WTC11 (cell line): Measurements from ENCODE around the gene FOXL2.

Experiments used
- ATF3 ChIP-seq: sonication (generic); formaldehyde crosslinking; conservative IDR thresholded peaks from 2 replicates; pipeline ENCODE4 v1.8.1; 2022; ENCODE audit warnings: mild to moderate bottlenecking, missing genetic modification reagents
- CREB1 ChIP-seq: sonication (generic); formaldehyde crosslinking; IDR thresholded peaks from 2 replicates; pipeline ENCODE4 v1.8.0; 2023; ENCODE audit warnings: mild to moderate bottlenecking, missing genetic modification reagents
- CTCF ChIP-seq: fragments of 200-600 bp; IDR thresholded peaks from 2 replicates; pipeline ENCODE4 v1.8.0; 2022; ENCODE audit warnings: antibody characterized with exemption
- FOXJ3 ChIP-seq: sonication (generic); formaldehyde crosslinking; IDR thresholded peaks from 2 replicates; pipeline ENCODE4 v1.9.0; 2021; ENCODE audit warnings: missing genetic modification reagents, mild to moderate bottlenecking, borderline replicate concordance
- JUN ChIP-seq: sonication (generic); formaldehyde crosslinking; IDR thresholded peaks from 2 replicates; pipeline ENCODE4 v1.8.0; 2023; ENCODE audit warnings: mild to moderate bottlenecking, missing genetic modification reagents
- NR2C2 ChIP-seq: sonication (generic); formaldehyde crosslinking; IDR thresholded peaks from 2 replicates; pipeline ENCODE4 v1.8.0; 2022; ENCODE audit warnings: mild to moderate bottlenecking, missing genetic modification reagents
- SOX15 ChIP-seq: fragments of 250-450 bp; sonication (Bioruptor Pico); IDR thresholded peaks from 2 replicates; pipeline ENCODE4 v1.9.0; 2021; ENCODE audit warnings: mild to moderate bottlenecking
- SP1 ChIP-seq: sonication (generic); formaldehyde crosslinking; conservative IDR thresholded peaks from 2 replicates; pipeline ENCODE4 v1.8.1; 2022; ENCODE audit warnings: missing genetic modification reagents
- USF1 ChIP-seq: sonication (generic); formaldehyde crosslinking; IDR thresholded peaks from 2 replicates; pipeline ENCODE4 v1.8.0; 2022; ENCODE audit warnings: mild to moderate bottlenecking, missing genetic modification reagents
- ZBTB43 ChIP-seq: sonication (generic); formaldehyde crosslinking; IDR thresholded peaks from 2 replicates; pipeline ENCODE4 v1.8.1; 2023; ENCODE audit warnings: mild to moderate bottlenecking, missing genetic modification reagents

GRCh38 chr3:138971766-138972320 lies 24.9 kb upstream of the FOXL2 start:
- no peak for TF ChIP-seq FOXJ3 (CRISPR knock-in tag)
- no peak for TF ChIP-seq ZBTB43 (CRISPR knock-in tag)
- TF ChIP-seq NR2C2 (CRISPR knock-in tag) = no peak
- no peak for TF ChIP-seq SOX15 (CRISPR knock-in tag)
- no peak for TF ChIP-seq SP1 (CRISPR knock-in tag)
- no peak for TF ChIP-seq CTCF
- no peak for TF ChIP-seq JUN (CRISPR knock-in tag)
- no peak for TF ChIP-seq USF1 (CRISPR knock-in tag)
- TF ChIP-seq CREB1 (CRISPR knock-in tag) = no peak
- no peak for TF ChIP-seq ATF3 (CRISPR knock-in tag)
